ENCODE data around the gene SPC24.
"Not testable (repeated sequence)": the region's sequence is repeated elsewhere in the genome, so short reads cannot be mapped to it uniquely, and the experiment has no call there.

SPC24 gene

DNA sequence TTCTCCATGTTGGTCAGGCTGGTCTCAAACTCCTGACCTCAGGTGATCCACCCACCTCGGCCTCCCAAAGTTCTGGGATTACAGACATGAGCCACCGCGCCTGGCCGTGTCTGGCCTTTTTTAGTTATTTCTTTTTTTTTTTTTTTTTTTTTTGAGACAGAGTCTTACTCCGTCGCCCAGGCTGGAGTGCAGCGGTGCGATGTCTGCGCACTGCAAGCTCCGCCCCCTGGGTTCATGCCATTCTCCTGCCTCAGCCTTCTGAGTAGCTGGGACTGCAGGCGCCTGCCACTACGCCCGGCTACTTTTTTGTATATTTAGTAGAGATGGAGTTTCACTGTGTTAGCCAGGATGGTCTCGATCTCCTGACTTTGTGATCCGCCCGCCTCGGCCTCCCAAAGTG is 33.6 kb downstream of the SPC24 start:
- DNase-seq, result not testable (repeated sequence)

DNA sequence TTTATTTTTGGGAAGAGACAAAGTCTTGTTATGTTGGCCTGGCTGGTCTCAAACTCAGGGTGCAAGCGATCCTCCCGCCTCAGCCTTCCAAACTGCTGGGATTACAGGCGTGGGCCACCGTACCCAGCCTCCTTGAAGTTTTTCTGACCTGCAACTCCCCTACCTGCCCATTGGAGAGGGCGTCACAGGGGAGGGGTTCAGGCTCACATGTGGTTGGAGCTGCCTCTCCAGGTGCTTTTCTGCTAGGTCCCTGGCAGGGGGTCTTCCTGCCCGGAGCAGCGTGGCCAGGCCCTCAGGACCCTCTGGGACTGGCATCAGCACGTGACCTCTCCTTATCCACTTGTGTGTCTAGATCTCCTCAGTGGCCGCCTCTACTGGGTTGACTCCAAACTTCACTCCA is 39.1 kb downstream of the SPC24 start:
- DNase-seq, result no peak

DNA sequence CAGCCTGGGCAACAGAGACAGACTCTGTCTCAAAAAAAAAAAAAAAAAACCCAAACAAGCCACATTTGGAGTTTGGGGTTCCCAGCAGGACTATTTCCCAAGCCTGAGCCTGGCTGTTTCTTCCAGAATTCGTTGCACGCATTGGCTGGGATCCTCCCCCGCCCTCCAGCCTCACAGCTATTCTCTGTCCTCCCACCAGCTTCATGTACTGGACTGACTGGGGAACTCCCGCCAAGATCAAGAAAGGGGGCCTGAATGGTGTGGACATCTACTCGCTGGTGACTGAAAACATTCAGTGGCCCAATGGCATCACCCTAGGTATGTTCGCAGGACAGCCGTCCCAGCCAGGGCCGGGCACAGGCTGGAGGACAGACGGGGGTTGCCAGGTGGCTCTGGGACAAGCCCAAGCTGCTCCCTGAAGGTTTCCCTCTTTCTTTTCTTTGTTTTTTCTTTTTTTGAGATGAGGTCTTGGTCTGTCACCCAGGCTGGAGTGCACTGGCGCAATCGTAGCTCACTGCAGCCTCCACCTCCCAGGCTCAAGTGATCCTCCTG is 39.6 kb downstream of the SPC24 start:
- DNase-seq, result no peak

DNA sequence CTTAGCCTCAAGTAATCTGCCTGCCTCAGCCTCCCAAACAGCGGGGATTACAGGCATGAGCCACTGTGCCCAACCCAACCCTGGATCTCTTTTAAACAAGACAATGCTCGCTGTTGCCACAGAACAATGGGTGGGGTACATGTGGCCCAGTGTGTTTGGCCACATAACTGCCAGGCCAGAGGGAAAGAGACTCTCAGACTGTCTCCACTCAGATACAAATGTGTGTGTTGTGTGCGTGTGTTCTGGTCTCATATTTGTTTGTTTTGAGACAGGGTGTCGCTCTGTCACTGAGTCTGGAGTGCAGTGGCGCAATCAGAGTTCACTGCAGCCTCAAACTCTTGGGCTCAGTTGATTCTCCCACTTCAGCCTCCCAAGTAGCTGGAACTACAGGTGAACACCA is 40.5 kb downstream of the SPC24 start:
- DNase-seq, result no peak

DNA sequence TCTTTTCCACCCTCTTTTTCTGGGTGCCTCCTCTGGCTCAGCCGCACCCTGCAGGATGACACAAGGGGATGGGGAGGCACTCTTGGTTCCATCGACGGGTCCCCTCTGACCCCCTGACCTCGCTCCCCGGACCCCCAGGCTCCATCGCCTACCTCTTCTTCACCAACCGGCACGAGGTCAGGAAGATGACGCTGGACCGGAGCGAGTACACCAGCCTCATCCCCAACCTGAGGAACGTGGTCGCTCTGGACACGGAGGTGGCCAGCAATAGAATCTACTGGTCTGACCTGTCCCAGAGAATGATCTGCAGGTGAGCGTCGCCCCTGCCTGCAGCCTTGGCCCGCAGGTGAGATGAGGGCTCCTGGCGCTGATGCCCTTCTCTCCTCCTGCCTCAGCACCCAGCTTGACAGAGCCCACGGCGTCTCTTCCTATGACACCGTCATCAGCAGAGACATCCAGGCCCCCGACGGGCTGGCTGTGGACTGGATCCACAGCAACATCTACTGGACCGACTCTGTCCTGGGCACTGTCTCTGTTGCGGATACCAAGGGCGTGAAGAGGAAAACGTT is 42.4 kb downstream of the SPC24 start:
- no peak for DNase-seq

DNA sequence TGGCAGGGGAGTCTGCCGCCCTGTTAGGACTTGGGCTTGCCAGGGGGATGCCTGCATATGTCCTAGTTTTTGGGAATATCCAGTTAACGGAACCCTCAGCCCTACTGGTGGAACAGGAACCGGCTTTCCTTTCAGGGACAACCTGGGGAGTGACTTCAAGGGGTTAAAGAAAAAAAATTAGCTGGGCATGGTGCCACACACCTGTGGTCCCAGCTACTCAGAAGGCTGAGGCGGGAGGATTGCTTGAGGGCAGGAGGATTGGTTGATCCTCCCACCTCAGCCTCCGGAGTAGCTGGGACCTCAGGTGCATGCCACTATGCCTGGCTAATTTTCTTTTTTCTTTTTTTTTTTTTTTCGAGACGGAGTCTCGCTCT is 43.8 kb downstream of the SPC24 start:
- DNase-seq, result no peak

DNA sequence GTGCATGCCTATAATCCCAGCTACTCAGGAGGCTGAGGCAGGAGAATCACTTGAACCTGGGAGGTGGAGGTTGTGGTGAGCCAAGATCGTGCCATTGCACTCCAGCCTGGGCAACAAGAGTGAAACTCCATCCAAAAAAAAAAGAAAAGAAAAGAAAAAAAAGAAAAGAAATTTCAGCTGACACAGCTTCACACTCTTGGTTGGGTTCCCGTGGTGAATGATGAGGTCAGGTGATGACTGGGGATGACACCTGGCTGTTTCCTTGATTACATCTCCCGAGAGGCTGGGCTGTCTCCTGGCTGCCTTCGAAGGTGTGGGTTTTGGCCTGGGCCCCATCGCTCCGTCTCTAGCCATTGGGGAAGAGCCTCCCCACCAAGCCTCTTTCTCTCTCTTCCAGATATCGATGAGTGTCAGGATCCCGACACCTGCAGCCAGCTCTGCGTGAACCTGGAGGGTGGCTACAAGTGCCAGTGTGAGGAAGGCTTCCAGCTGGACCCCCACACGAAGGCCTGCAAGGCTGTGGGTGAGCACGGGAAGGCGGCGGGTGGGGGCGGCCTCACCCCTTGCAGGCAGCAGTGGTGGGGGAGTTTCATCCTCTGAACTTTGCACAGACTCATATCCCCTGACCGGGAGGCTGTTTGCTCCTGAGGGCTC is 44.3 kb downstream of the SPC24 start:
- no peak for DNase-seq

DNA sequence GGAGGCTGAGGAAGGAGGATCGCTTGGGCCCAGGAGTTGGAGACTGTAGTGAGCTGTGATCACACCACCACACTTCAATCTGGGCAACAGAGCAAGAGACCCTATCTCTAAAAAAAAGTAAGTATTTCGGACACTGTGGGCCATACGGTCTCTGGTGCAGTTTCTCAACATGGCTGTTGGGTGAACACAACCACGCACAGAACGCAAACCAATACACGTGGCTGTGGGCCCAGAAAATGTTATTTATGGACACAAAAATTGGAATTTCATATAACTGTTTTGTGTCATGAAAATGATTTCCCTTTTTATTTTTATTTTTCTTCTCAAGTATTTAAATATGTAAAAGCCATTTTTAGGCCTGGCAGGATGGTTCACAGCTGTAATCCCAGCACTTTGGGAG is 46.8 kb downstream of the SPC24 start:
- DNase-seq, result no peak

DNA sequence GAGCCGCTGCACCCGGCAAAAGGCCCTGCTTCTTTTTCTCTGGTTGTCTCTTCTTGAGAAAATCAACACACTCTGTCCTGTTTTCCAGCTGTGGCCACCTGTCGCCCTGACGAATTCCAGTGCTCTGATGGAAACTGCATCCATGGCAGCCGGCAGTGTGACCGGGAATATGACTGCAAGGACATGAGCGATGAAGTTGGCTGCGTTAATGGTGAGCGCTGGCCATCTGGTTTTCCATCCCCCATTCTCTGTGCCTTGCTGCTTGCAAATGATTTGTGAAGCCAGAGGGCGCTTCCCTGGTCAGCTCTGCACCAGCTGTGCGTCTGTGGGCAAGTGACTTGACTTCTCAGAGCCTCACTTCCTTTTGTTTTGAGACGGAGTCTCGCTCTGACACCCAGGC is 49.1 kb downstream of the SPC24 start:
- no peak for DNase-seq

DNA sequence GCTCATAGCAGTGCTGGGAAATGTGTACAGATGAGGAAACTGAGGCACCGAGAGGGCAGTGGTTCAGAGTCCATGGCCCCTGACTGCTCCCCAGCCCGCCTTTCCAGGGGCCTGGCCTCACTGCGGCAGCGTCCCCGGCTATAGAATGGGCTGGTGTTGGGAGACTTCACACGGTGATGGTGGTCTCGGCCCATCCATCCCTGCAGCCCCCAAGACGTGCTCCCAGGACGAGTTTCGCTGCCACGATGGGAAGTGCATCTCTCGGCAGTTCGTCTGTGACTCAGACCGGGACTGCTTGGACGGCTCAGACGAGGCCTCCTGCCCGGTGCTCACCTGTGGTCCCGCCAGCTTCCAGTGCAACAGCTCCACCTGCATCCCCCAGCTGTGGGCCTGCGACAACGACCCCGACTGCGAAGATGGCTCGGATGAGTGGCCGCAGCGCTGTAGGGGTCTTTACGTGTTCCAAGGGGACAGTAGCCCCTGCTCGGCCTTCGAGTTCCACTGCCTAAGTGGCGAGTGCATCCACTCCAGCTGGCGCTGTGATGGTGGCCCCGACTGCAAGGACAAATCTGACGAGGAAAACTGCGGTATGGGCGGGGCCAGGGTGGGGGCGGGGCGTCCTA is 50.5 kb downstream of the SPC24 start:
- no peak for DNase-seq

DNA sequence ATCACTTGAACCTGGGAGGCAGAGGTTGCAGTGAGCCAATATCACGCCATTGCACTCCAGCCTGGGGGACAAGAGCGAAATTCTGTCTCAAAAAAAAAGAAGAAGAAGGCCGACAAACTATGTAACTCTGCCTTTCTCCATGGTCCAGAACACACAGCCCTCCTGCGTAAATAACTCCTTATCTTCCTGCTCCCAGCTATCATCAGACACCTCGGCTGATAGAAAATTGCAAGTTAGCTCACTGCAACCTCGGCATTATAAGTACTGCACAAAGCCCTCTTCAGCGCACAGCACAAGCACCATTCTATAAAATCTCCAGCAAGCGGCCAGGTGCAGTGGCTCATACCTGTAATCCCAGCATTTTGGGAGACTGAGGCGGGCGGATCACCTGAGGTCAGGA is 51.9 kb downstream of the SPC24 start:
- not testable (repeated sequence) for DNase-seq

DNA sequence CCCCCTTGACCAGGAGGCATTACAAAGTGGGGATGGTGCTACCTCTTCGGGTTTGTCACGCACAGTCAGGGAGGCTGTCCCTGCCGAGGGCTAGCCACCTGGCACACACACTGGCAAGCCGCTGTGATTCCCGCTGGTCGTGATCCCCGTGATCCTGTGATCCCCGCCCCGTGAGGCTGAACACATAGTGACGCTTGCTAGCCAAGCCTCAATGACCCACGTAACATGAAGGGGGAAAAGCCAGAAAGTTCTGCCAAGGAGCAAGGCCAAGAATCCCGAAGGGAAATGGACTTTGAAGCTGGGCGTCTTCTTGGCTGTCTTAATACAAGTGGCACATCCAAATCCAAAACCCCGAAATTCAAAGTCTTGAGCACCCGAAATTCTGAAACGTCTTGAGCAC is 52.6 kb downstream of the SPC24 start:
- no peak for DNase-seq

DNA sequence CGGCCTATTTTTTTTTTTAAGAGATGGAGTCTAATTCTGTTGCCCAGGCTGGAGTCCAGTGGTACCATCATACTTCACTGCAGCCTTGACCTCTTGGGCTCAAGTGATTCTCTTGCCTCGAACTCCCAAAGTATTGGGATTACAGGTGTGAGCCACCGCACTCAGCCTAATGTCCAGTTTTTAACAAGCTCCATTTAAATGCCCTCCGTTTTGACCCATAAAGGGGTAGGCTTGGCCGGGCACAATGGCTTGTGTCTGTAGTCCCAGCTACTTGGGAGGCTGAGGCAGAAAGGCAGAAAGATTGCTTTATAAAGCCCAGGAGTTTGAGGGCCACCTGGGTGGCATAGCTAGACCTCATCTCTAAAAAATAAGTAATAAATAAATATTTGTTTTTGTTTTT is 54.5 kb downstream of the SPC24 start:
- no peak for DNase-seq

DNA sequence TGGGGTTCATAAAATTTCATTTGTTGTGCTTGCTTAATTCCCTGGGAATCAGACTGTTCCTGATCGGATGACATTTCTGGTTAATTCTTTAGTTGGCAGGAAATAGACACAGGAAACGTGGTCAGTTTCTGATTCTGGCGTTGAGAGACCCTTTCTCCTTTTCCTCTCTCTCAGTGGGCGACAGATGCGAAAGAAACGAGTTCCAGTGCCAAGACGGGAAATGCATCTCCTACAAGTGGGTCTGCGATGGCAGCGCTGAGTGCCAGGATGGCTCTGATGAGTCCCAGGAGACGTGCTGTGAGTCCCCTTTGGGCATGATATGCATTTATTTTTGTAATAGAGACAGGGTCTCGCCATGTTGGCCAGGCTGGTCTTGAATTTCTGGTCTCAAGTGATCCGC is 55.5 kb downstream of the SPC24 start:
- no peak for DNase-seq

DNA sequence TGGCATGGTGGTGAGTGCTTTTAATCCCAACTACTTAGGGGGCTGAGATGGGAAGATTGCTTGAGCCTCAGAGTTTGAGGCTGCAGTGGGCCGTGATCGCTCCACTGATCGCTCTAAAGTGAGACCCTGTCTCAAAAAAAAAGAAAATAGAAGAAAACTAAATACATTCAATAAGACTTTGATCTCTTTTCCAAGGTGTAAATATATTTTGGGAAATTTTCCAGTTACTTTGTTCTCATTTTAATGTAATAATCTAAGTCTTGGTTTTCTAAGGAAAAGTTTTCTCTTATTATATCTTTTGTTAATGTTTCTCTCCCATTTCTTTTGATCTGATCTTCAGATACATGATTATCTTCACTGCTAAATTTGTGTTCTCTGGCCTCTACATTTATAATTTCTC is 56.7 kb downstream of the SPC24 start:
- no peak for DNase-seq

DNA sequence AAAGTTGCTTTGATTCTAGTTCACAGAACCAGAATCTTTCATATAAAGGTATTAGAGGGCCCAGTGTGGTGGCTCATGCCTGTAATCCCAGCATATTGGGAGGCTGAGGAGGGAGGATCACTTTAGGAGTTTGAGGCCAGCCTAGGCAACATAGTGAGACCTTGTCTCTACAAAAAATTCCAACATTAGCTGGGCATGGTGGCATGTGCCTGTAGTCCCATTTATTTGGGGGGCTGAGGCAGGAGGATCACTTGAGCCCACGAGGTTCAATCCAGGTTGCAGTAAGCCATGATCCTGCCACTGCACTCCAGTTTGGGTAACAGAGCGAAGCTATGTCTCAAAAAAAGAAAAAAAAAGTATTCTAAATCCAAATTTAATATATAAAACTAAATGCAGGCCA is 57.3 kb downstream of the SPC24 start:
- no peak for DNase-seq

DNA sequence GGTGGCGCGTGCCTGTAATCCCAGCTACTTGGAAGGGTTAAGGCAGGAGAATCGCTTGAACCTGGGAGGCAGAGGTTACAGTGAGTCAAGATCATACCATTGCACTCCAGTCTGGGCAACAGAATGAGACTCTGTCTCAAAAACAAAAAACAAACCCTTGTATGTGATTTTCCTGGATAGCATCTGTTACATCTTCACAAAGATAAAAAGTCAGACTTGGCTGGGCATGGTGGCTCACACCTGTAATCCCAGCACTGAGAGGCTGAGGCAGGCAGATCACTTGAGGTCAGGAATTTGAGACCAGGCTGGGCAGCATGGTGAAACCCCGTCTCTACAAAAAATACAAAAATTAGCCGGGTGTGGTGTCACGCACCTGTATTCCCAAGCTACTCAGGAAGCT is 58.2 kb downstream of the SPC24 start:
- not testable (repeated sequence) for DNase-seq

DNA sequence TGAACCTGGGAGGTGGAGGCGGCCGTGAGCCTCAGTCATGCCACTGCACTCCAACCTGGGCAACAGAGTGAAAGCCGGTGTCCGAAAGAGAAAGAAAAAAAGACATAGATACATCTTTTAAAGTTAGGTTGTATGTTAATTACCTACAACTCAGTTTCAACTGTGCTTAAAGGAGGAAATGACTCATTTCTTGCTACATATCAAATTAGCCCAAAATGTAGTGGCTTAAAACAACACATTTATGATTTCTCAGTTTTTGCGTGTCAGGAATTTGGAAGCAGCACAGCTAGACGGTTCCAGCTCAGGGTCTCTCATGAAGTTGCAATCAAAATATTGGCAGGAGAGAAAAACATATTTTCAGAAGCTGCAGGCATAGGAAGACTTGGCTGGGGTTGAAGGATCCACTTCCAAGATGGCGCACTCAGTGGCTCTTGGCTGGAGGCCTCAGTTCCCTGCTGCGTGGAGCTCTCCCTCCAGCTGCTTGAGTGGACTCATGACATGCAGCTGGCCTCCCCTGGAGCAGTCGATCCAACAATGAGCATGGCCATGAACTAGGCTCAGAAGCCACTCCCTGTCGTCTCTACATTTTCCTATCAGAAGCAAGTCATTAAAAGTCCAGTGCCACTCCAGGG is 59.3 kb downstream of the SPC24 start:
- DNase-seq, result peak; percentile 52

Measured in kidney glomerular epithelial cell (primary cell).